Astrocyte (in vitro differentiated cells and primary cell): Measurements from ENCODE around the gene SERTAD3.
"Not testable (repeated sequence)": the region's sequence is repeated elsewhere in the genome, so short reads cannot be mapped to it uniquely, and the experiment has no call there.

Experiments
- CTCF ChIP-seq: IDR thresholded peaks from 2 replicates; pipeline ENCODE4 v1.5.1; 2011; ENCODE audit warnings: low read depth, mild to moderate bottlenecking, inconsistent platforms, low read length, moderate library complexity; ENCODE audit not compliant: insufficient read depth
- EZH2 ChIP-seq: IDR thresholded peaks from 2 replicates; pipeline ENCODE4 v1.6.1; 2012; ENCODE audit warnings: mild to moderate bottlenecking, low read length, inconsistent platforms; ENCODE audit not compliant: insufficient read depth

- not testable (repeated sequence) for TF ChIP-seq CTCF, EZH2
These were observed 13.9 kb downstream of the SERTAD3 start for GRCh38 chr19:40430242-40430641.
